ENCODE measurements around the gene SKAP2.

DNA sequence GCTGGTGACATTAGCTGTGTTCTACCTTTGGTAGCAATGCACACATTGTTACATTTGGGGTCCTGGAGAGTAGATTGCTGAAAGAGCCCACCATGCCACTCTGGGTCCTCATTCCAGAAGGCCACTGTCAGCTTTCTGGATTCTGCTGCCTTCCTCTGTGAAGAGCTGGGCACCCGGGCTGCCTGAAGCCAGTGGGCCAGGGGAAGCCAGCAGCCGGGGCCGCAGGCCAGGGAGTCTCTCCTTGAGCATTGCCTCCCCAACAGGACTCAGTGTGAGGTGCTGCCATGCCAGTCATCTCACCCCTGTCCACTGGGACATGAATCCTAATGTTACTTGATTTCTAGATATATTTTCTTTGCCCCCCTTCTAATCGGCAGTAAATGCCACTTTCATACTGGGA, 234.0 kb downstream of the SKAP2 start:
- TF ChIP-seq POLR2A (IDR thresholded peaks at IDR 0.05) = no peak
- TF ChIP-seq, protein P1, sequence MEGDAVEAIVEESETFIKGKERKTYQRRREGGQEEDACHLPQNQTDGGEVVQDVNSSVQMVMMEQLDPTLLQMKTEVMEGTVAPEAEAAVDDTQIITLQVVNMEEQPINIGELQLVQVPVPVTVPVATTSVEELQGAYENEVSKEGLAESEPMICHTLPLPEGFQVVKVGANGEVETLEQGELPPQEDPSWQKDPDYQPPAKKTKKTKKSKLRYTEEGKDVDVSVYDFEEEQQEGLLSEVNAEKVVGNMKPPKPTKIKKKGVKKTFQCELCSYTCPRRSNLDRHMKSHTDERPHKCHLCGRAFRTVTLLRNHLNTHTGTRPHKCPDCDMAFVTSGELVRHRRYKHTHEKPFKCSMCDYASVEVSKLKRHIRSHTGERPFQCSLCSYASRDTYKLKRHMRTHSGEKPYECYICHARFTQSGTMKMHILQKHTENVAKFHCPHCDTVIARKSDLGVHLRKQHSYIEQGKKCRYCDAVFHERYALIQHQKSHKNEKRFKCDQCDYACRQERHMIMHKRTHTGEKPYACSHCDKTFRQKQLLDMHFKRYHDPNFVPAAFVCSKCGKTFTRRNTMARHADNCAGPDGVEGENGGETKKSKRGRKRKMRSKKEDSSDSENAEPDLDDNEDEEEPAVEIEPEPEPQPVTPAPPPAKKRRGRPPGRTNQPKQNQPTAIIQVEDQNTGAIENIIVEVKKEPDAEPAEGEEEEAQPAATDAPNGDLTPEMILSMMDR (IDR thresholded peaks at IDR 0.05) = no peak

Measured in adrenal gland (tissue), 5 donors.